Omental fat pad (tissue), 4 donors: Measurements from ENCODE around the gene PLEKHG3. TPM values are rescaled to one million over a fixed set of nuclear protein-coding genes. Genes with fewer than 3 reads are reported as not detected.
A peak's percentile ranks its signal among the peaks of the same experiment; 100 is the strongest.

ENCODE experiments used
- ATAC-seq: fragments of 150-250 bp; one replicate; pipeline ENCODE4 v1.9.1; 2016; ENCODE audit warnings: mild to moderate bottlenecking, moderate library complexity; ENCODE audit not compliant: low FRiP score
- DNase-seq: peaks from one replicate; pipeline ENCODE4 v3.0.0-alpha.2; 2019; ENCODE audit warnings: low spot score
- total RNA-seq, 4 donors: library from RNA; depleted of rRNA; stranded (reverse); fragments of >200 nt; gene quantifications; one replicate each; pipeline ENCODE4 v1.1.0, GENCODE V29; 2016
- TF ChIP-seq, protein P1 (sequence below), 3 donors: fragments of 450-650 bp; IDR thresholded peaks; one replicate each; pipeline ENCODE4 v1.5.1; 2016 to 2017; ENCODE audit warnings: antibody characterized with exemption in 3 of 3, mild to moderate bottlenecking in 3 of 3, moderate library complexity in 2 of 3

Gene PLEKHG3
- total RNA-seq, 4 donors from 2014 or later: 29.6 to 45.9 (median 37.5) TPM

GRCh38 chr14:64671591-64671990 is 32.6 kb upstream of the PLEKHG3 start:
- TF ChIP-seq, protein P1, sequence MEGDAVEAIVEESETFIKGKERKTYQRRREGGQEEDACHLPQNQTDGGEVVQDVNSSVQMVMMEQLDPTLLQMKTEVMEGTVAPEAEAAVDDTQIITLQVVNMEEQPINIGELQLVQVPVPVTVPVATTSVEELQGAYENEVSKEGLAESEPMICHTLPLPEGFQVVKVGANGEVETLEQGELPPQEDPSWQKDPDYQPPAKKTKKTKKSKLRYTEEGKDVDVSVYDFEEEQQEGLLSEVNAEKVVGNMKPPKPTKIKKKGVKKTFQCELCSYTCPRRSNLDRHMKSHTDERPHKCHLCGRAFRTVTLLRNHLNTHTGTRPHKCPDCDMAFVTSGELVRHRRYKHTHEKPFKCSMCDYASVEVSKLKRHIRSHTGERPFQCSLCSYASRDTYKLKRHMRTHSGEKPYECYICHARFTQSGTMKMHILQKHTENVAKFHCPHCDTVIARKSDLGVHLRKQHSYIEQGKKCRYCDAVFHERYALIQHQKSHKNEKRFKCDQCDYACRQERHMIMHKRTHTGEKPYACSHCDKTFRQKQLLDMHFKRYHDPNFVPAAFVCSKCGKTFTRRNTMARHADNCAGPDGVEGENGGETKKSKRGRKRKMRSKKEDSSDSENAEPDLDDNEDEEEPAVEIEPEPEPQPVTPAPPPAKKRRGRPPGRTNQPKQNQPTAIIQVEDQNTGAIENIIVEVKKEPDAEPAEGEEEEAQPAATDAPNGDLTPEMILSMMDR (IDR thresholded peaks at IDR 0.05): no peak
- DNase-seq (no peak), ATAC-seq (no peak)

- ATAC-seq: no peak
- TF ChIP-seq, protein P1 (IDR thresholded peaks at IDR 0.05): no peak
- DNase-seq: no peak
Observed at GRCh38 chr14:64673316-64673715, 30.9 kb upstream of the PLEKHG3 start.

GRCh38 chr14:64673748-64674147 is 30.5 kb upstream of the PLEKHG3 start:
- TF ChIP-seq, protein P1 (IDR thresholded peaks at IDR 0.05): no peak
- no peak for DNase-seq
- ATAC-seq: no peak

DNA sequence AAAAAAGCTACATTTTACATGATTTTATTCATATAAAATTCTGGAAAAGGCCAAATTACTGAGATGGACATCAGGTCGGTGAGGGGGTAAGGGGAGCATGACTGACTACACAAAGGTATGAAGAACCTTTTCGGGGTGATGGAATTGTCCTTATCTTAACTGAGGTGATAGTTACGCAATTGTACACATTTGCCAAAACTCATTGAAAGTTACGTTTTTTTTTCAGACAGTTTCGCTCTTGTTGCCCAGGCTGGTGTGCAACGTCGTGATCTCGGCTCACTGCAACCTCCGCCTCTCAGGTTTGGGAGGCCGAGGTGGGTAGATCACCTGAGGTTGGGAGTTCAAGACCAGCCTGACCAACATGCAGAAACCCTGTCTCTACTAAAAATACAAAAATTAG is 29.4 kb upstream of the PLEKHG3 start:
- DNase-seq (no peak), ATAC-seq (peak; percentile 72)
- TF ChIP-seq, protein P1 (IDR thresholded peaks at IDR 0.05): no peak

DNA sequence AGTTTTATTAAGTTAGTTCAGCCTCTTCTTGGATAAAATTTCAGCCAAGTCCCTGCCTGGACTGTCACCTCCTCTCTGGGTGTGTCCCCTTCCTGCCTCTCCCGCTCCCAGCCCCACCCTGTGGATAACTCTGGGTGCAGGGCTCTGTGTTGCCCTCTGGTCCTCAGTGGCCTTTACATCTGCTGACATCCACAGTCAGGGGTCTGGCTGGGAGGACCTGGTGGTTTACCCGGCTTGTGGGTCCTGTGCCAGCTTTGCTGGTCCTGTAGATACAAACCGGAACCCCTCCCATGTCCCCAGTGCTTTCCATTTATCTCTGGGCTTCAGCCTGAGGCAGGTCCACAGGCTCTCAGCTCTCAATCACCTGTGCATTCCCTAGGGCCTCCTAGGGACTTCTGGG is 28.9 kb upstream of the PLEKHG3 start:
- TF ChIP-seq, protein P1 (IDR thresholded peaks at IDR 0.05): no peak
- no peak for DNase-seq
- ATAC-seq: no peak

- ATAC-seq (no peak), DNase-seq (no peak)
- TF ChIP-seq, protein P1 (IDR thresholded peaks at IDR 0.05): no peak
Observed at GRCh38 chr14:64676410-64677008, 27.7 kb upstream of the PLEKHG3 start.

- DNase-seq (no peak), ATAC-seq (no peak)
Observed at GRCh38 chr14:64680013-64680713, 24.1 kb upstream of the PLEKHG3 start.

More at GRCh38 chr14:64680013-64680713, 24.1 kb upstream of the PLEKHG3 start:
- TF ChIP-seq, protein P1 (IDR thresholded peaks at IDR 0.05): no peak
